KMS-11 (cell line): ENCODE measurements around the gene PROM2.
"Not testable (repeated sequence)": the region's sequence is repeated elsewhere in the genome, so short reads cannot be mapped to it uniquely, and the experiment has no call there.

Experiments
- H2AFZ ChIP-seq: fragments of 200-600 bp; sonication (generic); 2 replicates; pipeline ENCODE4 v1.6.1; 2016; ENCODE audit warnings: antibody characterized with exemption, mixed run types, low read depth
- H3K27ac ChIP-seq: fragments of 200-600 bp; sonication (generic); 2 replicates; pipeline ENCODE4 v1.6.1; 2016; ENCODE audit warnings: mild to moderate bottlenecking, mixed run types
- H3K27me3 ChIP-seq: fragments of 200-600 bp; sonication (generic); 2 replicates; pipeline ENCODE4 v1.6.1; 2017; ENCODE audit warnings: mild to moderate bottlenecking, low read depth, mixed run types, moderate library complexity; ENCODE audit not compliant: insufficient read depth
- H3K36me3 ChIP-seq: fragments of 200-600 bp; sonication (generic); 2 replicates; pipeline ENCODE4 v1.6.1; 2017; ENCODE audit warnings: mild to moderate bottlenecking, mixed run types; ENCODE audit not compliant: insufficient read depth
- H3K4me1 ChIP-seq: fragments of 200-600 bp; sonication (generic); 2 replicates; pipeline ENCODE4 v1.6.1; 2016; ENCODE audit warnings: mild to moderate bottlenecking, low read depth, mixed run types; ENCODE audit not compliant: poor library complexity, severe bottlenecking
- H3K4me2 ChIP-seq: fragments of 200-600 bp; sonication (generic); 2 replicates; pipeline ENCODE4 v1.7.0; 2016; ENCODE audit warnings: mild to moderate bottlenecking, mixed run types
- H3K4me3 ChIP-seq: fragments of 200-600 bp; sonication (generic); IDR thresholded peaks from 2 replicates; pipeline ENCODE4 v1.6.1; 2017; ENCODE audit warnings: low read depth, low read length, mixed read lengths; ENCODE audit not compliant: insufficient read depth
- H3K79me2 ChIP-seq: fragments of 200-600 bp; sonication (generic); 2 replicates; pipeline ENCODE4 v1.6.1; 2016; ENCODE audit warnings: low read depth, mixed run types; ENCODE audit not compliant: insufficient read depth
- H3K9ac ChIP-seq: fragments of 200-600 bp; sonication (generic); 2 replicates; pipeline ENCODE4 v1.6.1; 2016; ENCODE audit warnings: mild to moderate bottlenecking, mixed run types
- H4K20me1 ChIP-seq: fragments of 200-600 bp; sonication (generic); 2 replicates; pipeline ENCODE4 v1.6.1; 2016; ENCODE audit warnings: mild to moderate bottlenecking, mixed run types; ENCODE audit not compliant: insufficient read depth
- CTCF ChIP-seq: fragments of 200-600 bp; sonication (generic); conservative IDR thresholded peaks from 2 replicates; pipeline ENCODE4 v1.6.1; 2017; ENCODE audit warnings: low read depth, mild to moderate bottlenecking, antibody characterized with exemption, low read length, moderate library complexity, mixed read lengths

PROM2 gene

GRCh38 chr2:95234286-95234785, 39.9 kb upstream of the PROM2 start:
- Histone ChIP-seq H3K9ac (no peak overlapping the region), H3K27ac (no peak overlapping the region), H3K4me1 (no peaks in the 10 kb centered on the region), H4K20me1 (no peaks in the 10 kb centered on the region), H3K36me3 (no peaks in the 10 kb centered on the region), H2AFZ (no peak overlapping the region), H3K4me2 (no peak overlapping the region), H3K79me2 (no peaks in the 10 kb centered on the region), H3K4me3 (no peak overlapping the region), H3K27me3 (no peaks in the 10 kb centered on the region)
- TF ChIP-seq CTCF = no peak

DNA sequence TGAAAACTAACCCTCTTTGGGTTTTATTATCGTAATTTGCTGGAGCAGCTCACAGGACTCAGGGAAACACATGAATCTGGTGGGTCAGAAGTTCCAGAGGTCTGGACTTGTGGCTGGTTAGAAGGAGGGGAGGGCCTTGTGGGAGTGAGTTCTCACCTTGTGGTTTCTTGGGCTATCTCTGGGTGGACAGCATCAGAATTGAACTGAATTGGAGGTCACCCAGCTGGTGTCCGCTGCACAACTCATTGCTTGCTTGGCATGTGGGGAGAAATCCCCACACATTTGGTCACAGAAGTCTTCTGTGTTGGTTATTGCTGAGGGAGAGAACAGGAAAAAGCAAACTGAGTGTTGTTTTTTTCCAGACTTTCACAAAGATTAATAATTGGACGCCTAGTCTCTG, 39.4 kb upstream of the PROM2 start:
- no peak for TF ChIP-seq CTCF
- H3K9ac ChIP-seq = no peak overlapping the region
- H4K20me1 ChIP-seq = no peaks in the 10 kb centered on the region
- H3K79me2 ChIP-seq = no peaks in the 10 kb centered on the region
- H2AFZ ChIP-seq = no peak overlapping the region
- no peak overlapping the region for H3K4me2 ChIP-seq
- H3K27me3 ChIP-seq = no peaks in the 10 kb centered on the region
- no peaks in the 10 kb centered on the region for H3K4me1 ChIP-seq
- H3K36me3 ChIP-seq = no peaks in the 10 kb centered on the region
- H3K4me3 ChIP-seq = no peak overlapping the region
- no peak overlapping the region for H3K27ac ChIP-seq

- Histone ChIP-seq H3K36me3 (no peaks in the 10 kb centered on the region), H3K4me2 (no peak overlapping the region), H3K4me3 (no peak overlapping the region), H3K27me3 (no peaks in the 10 kb centered on the region), H3K4me1 (no peaks in the 10 kb centered on the region), H2AFZ (no peak overlapping the region), H3K79me2 (no peaks in the 10 kb centered on the region), H4K20me1 (no peaks in the 10 kb centered on the region), H3K9ac (no peak overlapping the region), H3K27ac (no peak overlapping the region)
- TF ChIP-seq CTCF = no peak
Observed at GRCh38 chr2:95238131-95238530, 36.1 kb upstream of the PROM2 start.

- H4K20me1 ChIP-seq = no peaks in the 10 kb centered on the region
- no peak for TF ChIP-seq CTCF
- no peaks in the 10 kb centered on the region for H3K79me2 ChIP-seq
- no peak overlapping the region for H3K9ac ChIP-seq
- H2AFZ ChIP-seq = no peak overlapping the region
- H3K27ac ChIP-seq = no peak overlapping the region
- no peaks in the 10 kb centered on the region for H3K4me1 ChIP-seq
- no peak overlapping the region for H3K4me3 ChIP-seq
- no peaks in the 10 kb centered on the region for H3K36me3 ChIP-seq
- H3K27me3 ChIP-seq = no peaks in the 10 kb centered on the region
- H3K4me2 ChIP-seq = no peak overlapping the region
Observed at GRCh38 chr2:95240091-95240490, 34.2 kb upstream of the PROM2 start.

GRCh38 chr2:95240556-95240955, 33.7 kb upstream of the PROM2 start:
- Histone ChIP-seq H3K4me1 (no peaks in the 10 kb centered on the region), H3K27ac (no peak overlapping the region), H3K27me3 (no peaks in the 10 kb centered on the region), H3K4me2 (no peak overlapping the region), H2AFZ (no peak overlapping the region), H3K36me3 (no peaks in the 10 kb centered on the region), H4K20me1 (no peaks in the 10 kb centered on the region), H3K4me3 (no peak overlapping the region), H3K79me2 (no peaks in the 10 kb centered on the region), H3K9ac (no peak overlapping the region)
- no peak for TF ChIP-seq CTCF

DNA sequence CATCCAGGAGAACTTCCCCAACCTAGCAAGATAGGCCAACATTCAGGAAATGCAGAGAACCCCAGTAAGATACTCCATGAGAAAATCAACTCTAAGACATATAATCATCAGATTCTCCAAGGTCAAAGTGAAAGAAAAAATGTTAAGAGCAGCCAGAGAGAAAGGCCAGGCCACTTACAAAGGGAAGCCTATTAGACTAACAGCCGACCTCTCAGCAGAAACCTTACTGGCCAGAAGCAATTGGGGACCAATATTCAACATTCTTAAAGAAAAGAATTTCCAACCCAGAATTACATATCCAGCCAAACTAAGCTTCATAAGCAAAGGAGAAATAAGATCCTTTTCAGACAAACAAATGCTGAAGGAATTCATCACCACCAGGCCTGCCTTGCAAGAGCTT, 32.2 kb upstream of the PROM2 start:
- H3K79me2 ChIP-seq = not testable (repeated sequence)

More for the DNA sequence above, 32.2 kb upstream of the PROM2 start:
- H3K4me3 ChIP-seq, H3K9ac ChIP-seq, H3K27me3 ChIP-seq, H3K4me1 ChIP-seq, H3K36me3 ChIP-seq, H4K20me1 ChIP-seq, H3K4me2 ChIP-seq, H3K27ac ChIP-seq, H2AFZ ChIP-seq: not testable (repeated sequence)
